ENCODE measurements around the gene PLD2.

PLD2 gene

DNA sequence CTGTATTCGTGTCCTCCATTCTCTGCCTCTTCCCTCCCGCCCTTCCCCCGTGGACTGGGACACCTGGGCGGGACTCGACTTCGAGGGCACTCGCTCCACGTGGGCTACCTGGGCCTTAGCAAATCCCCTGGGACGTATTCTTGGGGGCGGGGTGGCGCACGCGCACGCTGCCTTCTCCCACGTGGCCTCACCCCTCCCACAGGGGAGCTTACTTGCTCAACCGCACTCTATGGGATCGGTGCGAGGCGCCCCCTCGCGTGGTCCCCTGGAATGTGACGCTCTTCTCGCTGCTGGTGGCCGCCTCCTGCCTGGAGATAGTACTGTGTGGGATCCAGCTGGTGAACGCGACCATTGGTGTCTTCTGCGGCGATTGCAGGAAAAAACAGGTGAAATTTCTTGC lies 24.3 kb upstream of the PLD2 start:
- TF ChIP-seq CTCF (IDR thresholded peaks at IDR 0.05; ENCODE audit: insufficient read depth, low read length, missing control alignments) = no peak
- POLR2A ChIA-PET = no interaction called here
- no peak for DNase-seq (ENCODE audit: low read depth, low spot score)
- CTCF ChIA-PET = interaction anchor here (1.1 to 8.9 kb wide), 2 partner anchors 96 to 105 kb away, joined by 3 to 154 read pairs; no protein-coding TSS in a partner anchor
- no peak overlapping the region for H3K4me3 ChIP-seq (ENCODE audit: low read depth, low read length)

- no peak for TF ChIP-seq CTCF (IDR thresholded peaks at IDR 0.05; ENCODE audit: insufficient read depth, low read length, missing control alignments)
- POLR2A ChIA-PET = no interaction called here
- H3K4me3 ChIP-seq (ENCODE audit: low read depth, low read length) = peak overlapping the region; percentile 27
- no peak for DNase-seq (ENCODE audit: low read depth, low spot score)
- CTCF ChIA-PET = interaction anchor here (1.1 to 8.9 kb wide), 4 partner anchors 9 to 103 kb away, joined by 4 to 154 read pairs (median 73); partner anchors contain the start of genes PSMB6 and TM4SF5
Measured at GRCh38 chr17:4785311-4786105, 21.4 kb upstream of the PLD2 start.

- TF ChIP-seq CTCF (IDR thresholded peaks at IDR 0.05; ENCODE audit: insufficient read depth, low read length, missing control alignments) = no peak
- POLR2A ChIA-PET = no interaction called here
- CTCF ChIA-PET = interaction anchor here (1.0 to 8.9 kb wide), 11 partner anchors 10 to 275 kb away, joined by 3 to 154 read pairs (median 6); partner anchors contain the start of genes C17orf107, CHRNE, PSMB6 and TM4SF5
- H3K4me3 ChIP-seq (ENCODE audit: low read depth, low read length) = peak within 1 kb of the TSS; percentile 27
- DNase-seq (ENCODE audit: low read depth, low spot score) = no peak
Measured at GRCh38 chr17:4786106-4786511, 20.8 kb upstream of the PLD2 start, which contains the start of gene VMO1. TSS of gene VMO1 (minus strand) at chr17:4786364. CDS start at chr17:4786352, 12 bp downstream.

GRCh38 chr17:4786516-4786915 lies 20.4 kb upstream of the PLD2 start:
- DNase-seq (ENCODE audit: low read depth, low spot score) = no peak
- ChIA-PET CTCF (interaction anchor here (0.8 to 8.9 kb wide), 12 partner anchors 10 to 275 kb away, joined by 3 to 154 read pairs (median 6); partner anchors contain the start of genes C17orf107, CHRNE, PSMB6 and TM4SF5), POLR2A (no interaction called here)
- TF ChIP-seq CTCF (IDR thresholded peaks at IDR 0.05; ENCODE audit: insufficient read depth, low read length, missing control alignments) = no peak
- no peak overlapping the region; the same call in 1 of the 2 replicates for H3K4me3 ChIP-seq (ENCODE audit: low read depth, low read length)

- TF ChIP-seq CTCF (IDR thresholded peaks at IDR 0.05; ENCODE audit: insufficient read depth, low read length, missing control alignments) = no peak
- POLR2A ChIA-PET = no interaction called here
- no peak for DNase-seq (ENCODE audit: low read depth, low spot score)
- CTCF ChIA-PET = interaction anchor here (0.6 to 8.9 kb wide), 17 partner anchors 9 to 273 kb away, joined by 3 to 154 read pairs (median 5); partner anchors contain the start of genes C17orf107, CHRNE, MED11 and PLD2
- peak overlapping the region; percentile 67; the same call in 1 of the 2 replicates for H3K4me3 ChIP-seq (ENCODE audit: low read depth, low read length)
Measured at GRCh38 chr17:4788159-4788806, 18.7 kb upstream of the PLD2 start.

All from AG04449 (cell line).